H1 (cell line): ENCODE results near the gene SBK2. TPM values are rescaled to one million over a fixed set of nuclear protein-coding genes. Genes with fewer than 3 reads are reported as not detected.

ENCODE experiments used
- CTCF ChIA-PET: fragments of 300-600 bp; sonication (Branson Sonifier 250); formaldehyde crosslinking; loops from one replicate; lab custom pipeline; 2021; ENCODE audit not compliant: partially characterized antibody; lab: Charles Lee
- POLR2A ChIA-PET: fragments of 300-600 bp; sonication (Branson Sonifier 250); formaldehyde crosslinking; loops from one replicate; lab custom pipeline; 2021; ENCODE audit warnings: inconsistent platforms; ENCODE audit not compliant: partially characterized antibody; lab: Charles Lee
- DNase-seq, 2 experiments: peaks; one replicate each; pipeline versions ENCODE4 v3.0.0 to v3.0.0-alpha.2; 2010 to 2022; ENCODE audit warnings: low spot score in 2 of 2, low read depth in 1 of 2, mixed read lengths in 1 of 2
- FAIRE-seq: peaks from 2 replicates; lab custom pipeline; 2011; peaks lifted over from hg19 to GRCh38; lab: Jason Lieb, UNC
- H2AFZ ChIP-seq: 2 replicates; pipeline ENCODE4 v1.8.1; 2012; ENCODE audit warnings: low read length, inconsistent platforms
- H2AK5ac ChIP-seq: 2 replicates; pipeline ENCODE4 v1.6.1; 2013; ENCODE audit warnings: low read depth, low read length
- H2BK120ac ChIP-seq: replicated peaks from 2 replicates; pipeline ENCODE3; 2013; ENCODE audit warnings: low read depth, low read length, inconsistent platforms
- H2BK12ac ChIP-seq: 2 replicates; pipeline ENCODE4 v1.6.1; 2013; ENCODE audit warnings: low read depth, low read length
- H2BK15ac ChIP-seq: 2 replicates; pipeline ENCODE4 v1.6.1; 2013; ENCODE audit warnings: low read length
- H2BK20ac ChIP-seq: 2 replicates; pipeline ENCODE4 v1.6.1; 2013; ENCODE audit warnings: low read length
- H2BK5ac ChIP-seq: 2 replicates; pipeline ENCODE4 v1.6.1; 2013; ENCODE audit warnings: low read depth, low read length
- H3K14ac ChIP-seq: 2 replicates; pipeline ENCODE4 v1.6.1; 2013; ENCODE audit warnings: inconsistent platforms; ENCODE audit not compliant: insufficient read length
- H3K18ac ChIP-seq: 2 replicates; pipeline ENCODE4 v1.6.1; 2013; ENCODE audit warnings: low read length; ENCODE audit errors: extremely low read depth
- H3K23ac ChIP-seq: 2 replicates; pipeline ENCODE4 v1.6.1; 2013; ENCODE audit warnings: inconsistent platforms; ENCODE audit not compliant: insufficient read length
- H3K23me2 ChIP-seq: 2 replicates; pipeline ENCODE4 v1.6.1; 2013; ENCODE audit warnings: low read depth, low read length
- H3K27ac ChIP-seq: 2 replicates; pipeline ENCODE4 v1.6.1; 2011; ENCODE audit warnings: low read depth, low read length, inconsistent platforms
- H3K27me3 ChIP-seq, 4 experiments: replicated peaks in 1 of 4; 1 replicate in 1 of 4; 2 replicates in 3 of 4; pipeline versions ENCODE4 v1.6.1 to v1.8.1; 2011 to 2013; ENCODE audit warnings: low read length in 3 of 4, mild to moderate bottlenecking in 3 of 4, inconsistent platforms in 2 of 4, mixed read lengths in 2 of 4, moderate library complexity in 1 of 4; ENCODE audit not compliant: control insufficient read depth in 3 of 4, insufficient read depth in 3 of 4; ENCODE audit errors: extremely low read depth in 1 of 4
- H3K36me3 ChIP-seq, 4 experiments: 2 replicates each; pipeline versions ENCODE4 v1.6.1 to v1.8.1; 2011 to 2013; ENCODE audit warnings: mild to moderate bottlenecking in 4 of 4, low read length in 3 of 4, moderate library complexity in 2 of 4, control low read depth in 1 of 4, inconsistent platforms in 1 of 4; ENCODE audit not compliant: insufficient read depth in 4 of 4, control insufficient read depth in 2 of 4
- H3K4ac ChIP-seq: replicated peaks from 2 replicates; pipeline ENCODE3; 2013; ENCODE audit warnings: low read length, low read depth, mixed read lengths, inconsistent platforms; ENCODE audit not compliant: insufficient read length
- H3K4me1 ChIP-seq, 4 experiments: replicated peaks in 1 of 4; 1 replicate in 1 of 4; 2 replicates in 3 of 4; pipeline versions ENCODE4 v1.6.1 to v1.8.1; 2011 to 2013; ENCODE audit warnings: low read length in 3 of 4, inconsistent platforms in 2 of 4, mixed read lengths in 1 of 4; ENCODE audit not compliant: insufficient read depth in 4 of 4, control insufficient read depth in 3 of 4
- H3K4me2 ChIP-seq, 2 experiments: 2 replicates each; pipeline versions ENCODE4 v1.6.1 to v1.8.1; 2011 to 2013; ENCODE audit warnings: low read depth in 2 of 2, low read length in 2 of 2, control low read depth in 1 of 2, inconsistent platforms in 1 of 2, mild to moderate bottlenecking in 1 of 2; ENCODE audit not compliant: insufficient read depth in 1 of 2
- H3K4me3 ChIP-seq, 4 experiments: fragments of 200-600, 300-600 bp in 1 of 4; sonication (generic), shearing (Covaris generic), sonication (Bioruptor Twin) in 1 of 4; 2 replicates each; pipeline versions ENCODE4 v1.5.1 to v1.8.1; 2011 to 2016; ENCODE audit warnings: low read length in 4 of 4, low read depth in 3 of 4, control low read depth in 2 of 4, inconsistent platforms in 2 of 4, mild to moderate bottlenecking in 2 of 4, mixed read lengths in 1 of 4, moderate library complexity in 1 of 4; ENCODE audit not compliant: insufficient read depth in 2 of 4; ENCODE audit errors: extremely low read depth in 1 of 4
- H3K56ac ChIP-seq: replicated peaks from 2 replicates; pipeline ENCODE3; 2013; ENCODE audit warnings: low read depth, mild to moderate bottlenecking, mixed read lengths, low read length, inconsistent platforms; ENCODE audit not compliant: insufficient read length
- H3K79me1 ChIP-seq: 2 replicates; pipeline ENCODE4 v1.6.1; 2013; ENCODE audit warnings: low read depth, low read length, control low read depth
- H3K79me2 ChIP-seq, 2 experiments: 2 replicates each; pipeline versions ENCODE4 v1.6.1 to v1.8.1; 2012 to 2013; ENCODE audit warnings: low read length in 2 of 2, mild to moderate bottlenecking in 2 of 2, inconsistent platforms in 1 of 2; ENCODE audit not compliant: insufficient read depth in 2 of 2, control insufficient read depth in 1 of 2
- H3K9ac ChIP-seq, 4 experiments: replicated peaks in 1 of 4; 1 replicate in 1 of 4; 2 replicates in 3 of 4; pipeline versions ENCODE4 v1.6.1 to v1.8.1; 2011 to 2013; ENCODE audit warnings: low read depth in 3 of 4, low read length in 3 of 4, control low read depth in 2 of 4, mild to moderate bottlenecking in 2 of 4, moderate library complexity in 2 of 4, inconsistent platforms in 1 of 4; ENCODE audit errors: extremely low read depth in 1 of 4
- H3K9me3 ChIP-seq, 2 experiments: 2 replicates each; pipeline versions ENCODE4 v1.6.1 to v1.8.1; 2012 to 2013; ENCODE audit warnings: mild to moderate bottlenecking in 2 of 2, moderate library complexity in 2 of 2, control low read depth in 1 of 2, inconsistent platforms in 1 of 2, low read depth in 1 of 2, low read length in 1 of 2, mixed read lengths in 1 of 2; ENCODE audit not compliant: insufficient read depth in 2 of 2
- H4K20me1 ChIP-seq, 2 experiments: replicated peaks in 1 of 2; 2 replicates each; pipeline versions ENCODE3 to v1.8.1; 2011 to 2013; ENCODE audit warnings: inconsistent platforms in 2 of 2, low read length in 2 of 2, mild to moderate bottlenecking in 1 of 2; ENCODE audit not compliant: insufficient read depth in 2 of 2, control insufficient read depth in 1 of 2
- H4K5ac ChIP-seq: 2 replicates; pipeline ENCODE4 v1.6.1; 2013; ENCODE audit warnings: low read length, low read depth, mixed read lengths, inconsistent platforms; ENCODE audit not compliant: insufficient read length
- H4K8ac ChIP-seq: 2 replicates; pipeline ENCODE4 v1.8.0; 2013; ENCODE audit warnings: mild to moderate bottlenecking, moderate library complexity, low read length, inconsistent platforms; ENCODE audit not compliant: insufficient read depth; ENCODE audit errors: extremely low read depth
- H4K91ac ChIP-seq: replicated peaks from 2 replicates; pipeline ENCODE3; 2013; ENCODE audit warnings: low read length, mixed read lengths, inconsistent platforms; ENCODE audit not compliant: insufficient read length
- ATF3 ChIP-seq: IDR thresholded peaks from 2 replicates; pipeline ENCODE4 v1.6.1; 2011; ENCODE audit warnings: low read depth, mild to moderate bottlenecking, low read length; ENCODE audit not compliant: insufficient read depth
- BACH1 ChIP-seq: IDR thresholded peaks from 2 replicates; pipeline ENCODE4 v1.6.1; 2012; ENCODE audit warnings: low read length, improper control_type of control experiment
- BRCA1 ChIP-seq: IDR thresholded peaks from 2 replicates; pipeline ENCODE4 v1.6.1; 2012; ENCODE audit warnings: low read depth, low read length, improper control_type of control experiment
- CBX8 ChIP-seq: fragments of 300-800, 300-1000 bp; sonication (generic); IDR thresholded peaks from 2 replicates; pipeline ENCODE4 v1.7.1; 2016; ENCODE audit warnings: low read depth, low read length, borderline replicate concordance
- CHD2 ChIP-seq: IDR thresholded peaks from 2 replicates; pipeline ENCODE4 v1.6.1; 2012; ENCODE audit warnings: low read length, improper control_type of control experiment
- RAD21 ChIP-seq, 2 experiments: IDR thresholded peaks in 1 of 2; conservative IDR thresholded peaks in 1 of 2; 2 replicates each; pipeline ENCODE4 v1.6.1; 2011; ENCODE audit warnings: low read depth in 2 of 2, low read length in 2 of 2, improper control_type of control experiment in 1 of 2, inconsistent platforms in 1 of 2, mild to moderate bottlenecking in 1 of 2, moderate library complexity in 1 of 2
- SIRT6 ChIP-seq: IDR thresholded peaks from one replicate; pipeline ENCODE4 v1.7.1; 2012; ENCODE audit warnings: low read length, inconsistent platforms
- SIX5 ChIP-seq: IDR thresholded peaks from 2 replicates; pipeline ENCODE4 v1.6.1; 2011; ENCODE audit warnings: mild to moderate bottlenecking, low read depth, low read length
- SUZ12 ChIP-seq: fragments of 200-600 bp; sonication (generic); IDR thresholded peaks from 2 replicates; pipeline ENCODE4 v1.6.1; 2012; ENCODE audit warnings: mild to moderate bottlenecking, inconsistent platforms, low read length, moderate library complexity, mixed read lengths
- TAF1 ChIP-seq: IDR thresholded peaks from 2 replicates; pipeline ENCODE4 v1.6.1; 2011; ENCODE audit warnings: mild to moderate bottlenecking, low read depth, low read length
- TAF7 ChIP-seq: optimal IDR thresholded peaks from 2 replicates; pipeline ENCODE3; 2011; ENCODE audit warnings: low read depth, mild to moderate bottlenecking, inconsistent platforms, low read length, moderate library complexity, borderline replicate concordance
- WGBS, 2 experiments: shearing (Covaris generic) in 1 of 2; methylation state at CpG; one replicate each; pipeline versions ENCODE4 v1.1.6 to v1.1.7; 2013 to 2015; ENCODE audit warnings: low lambda C conversion rate in 2 of 2, mixed read lengths in 2 of 2, inconsistent platforms in 1 of 2, low coverage in 1 of 2, missing lambda C conversion rate in 1 of 2; ENCODE audit not compliant: insufficient replicate concordance in 2 of 2, insufficient coverage in 1 of 2, insufficient read length in 1 of 2; ENCODE audit errors: extremely low coverage in 1 of 2, missing lambda C conversion rate in 1 of 2; 5-methylcytosine and 5-hydroxymethylcytosine counted together
- polyA plus RNA-seq, 7 experiments: library from polyadenylated mRNA; depleted of rRNA in 3 of 7; stranded (reverse) in 5 of 7; unstranded in 2 of 7; fragments of >200 nt in 5 of 7; fragments of 200-250 nt in 2 of 7; gene quantifications; 1 replicate in 5 of 7; 2 replicates in 1 of 7; 4 replicates in 1 of 7; pipeline versions ENCODE4 v1.2.1 to v1.2.3, GENCODE V29; 2011 to 2013; ENCODE audit warnings: missing spikeins in 2 of 7, mixed read lengths in 2 of 7
- total RNA-seq: library from RNA; stranded (reverse); fragmentation: NEBNext Ultra II Directional; extraction: Animal tissue kit (Norgen Biotek cat#: 25700); gene quantifications from 2 replicates; pipeline ENCODE4 v1.2.1, GENCODE V29; 2021

The SBK2 gene
- total and polyA plus RNA-seq, 2 of the 8 experiments (the other 6 are each of a cell fraction or from before 2014, with no cell fraction given): 3.2 to 4.1 TPM

GRCh38 chr19:55498246-55498840 lies 38.6 kb downstream of the SBK2 start:
- CTCF ChIA-PET: interaction anchor here (0.6 to 1.5 kb wide), 8 partner anchors 9 to 413 kb away, joined by 3 to 4 read pairs (median 3); no protein-coding TSS in a partner anchor
- Histone ChIP-seq H2BK5ac (no peak overlapping the region), H4K5ac (no peak overlapping the region), H3K4me2 (no peak overlapping the region), H3K27me3 (peaks cover 7 to 18% (median 12%) of the 10 kb centered on the region in 4 experiments), H3K18ac (no peak overlapping the region), H3K9ac (no peak overlapping the region), H3K14ac (no peak overlapping the region), H3K79me1 (no peaks in the 10 kb centered on the region), H2BK120ac (no peak overlapping the region), H4K20me1 (no peaks in the 10 kb centered on the region), H2BK20ac (no peak overlapping the region), H3K56ac (no peak overlapping the region), H2BK15ac (no peak overlapping the region), H3K79me2 (no peaks in the 10 kb centered on the region), H3K4ac (no peak overlapping the region), H3K23me2 (no peaks in the 10 kb centered on the region), H2AFZ (no peak overlapping the region), H3K23ac (no peak overlapping the region), H4K91ac (no peak overlapping the region), H3K4me3 (no peak overlapping the region), H4K8ac (no peak overlapping the region), H3K9me3 (peaks cover 4 to 6% of the 10 kb centered on the region in 2 experiments; a peak in 3 of 4 replicates), H3K4me1 (0 out of 7 replicates have a peak, but pooled peaks cover 0 to 6% (median 2%) of the 10 kb centered on the region in 4 experiments), H3K36me3 (peaks cover 0 to 3% (median 0%) of the 10 kb centered on the region in 4 experiments; a peak in 1 of 8 replicates), H2BK12ac (peak overlapping the region; percentile 41; the same call in 1 of the 2 replicates), H2AK5ac (no peak overlapping the region), H3K27ac (no peak overlapping the region)
- no peak for DNase-seq
- FAIRE-seq: no peak
- 71% methylated on average over 2 of the region's 2 CpGs; no CpG with 5 or more reads in 1 of the 2 experiments for WGBS, 2 experiments
- POLR2A ChIA-PET: interaction anchor here (1.0 to 4.9 kb wide), 6 partner anchors 10 to 91 kb away, joined by 3 to 50 read pairs (median 3); partner anchors contain the start of genes NAT14, SSC5D and UBE2S
- TF ChIP-seq SIX5: no peak
- TF ChIP-seq BRCA1: no peak
- no peak for TF ChIP-seq RAD21 (IDR thresholded peaks at IDR 0.05 in 1 of 2, conservative IDR thresholded peaks at IDR 0.05 in 1 of 2; ENCODE audit: low read depth in 2 of 2, low read length in 2 of 2)
- TF ChIP-seq SIRT6: no peak
- TF ChIP-seq TAF1: no peak
- no peak for TF ChIP-seq BACH1
- TF ChIP-seq SUZ12: no peak
- no peak for TF ChIP-seq ATF3
- TF ChIP-seq TAF7: no peak
- no peak for TF ChIP-seq CHD2
- no peak for TF ChIP-seq CBX8
